ENCODE measurements around the gene STRIP2. TPM values are rescaled to one million over a fixed set of nuclear protein-coding genes. Genes with fewer than 3 reads are reported as not detected.
"Not testable (repeated sequence)": the region's sequence is repeated elsewhere in the genome, so short reads cannot be mapped to it uniquely, and the experiment has no call there.

Gene STRIP2
- total RNA-seq, 3 donors from 2014 or later (not counting 1 experiment from before 2014, with no cell fraction given), result 1.7 to 2.3 (median 2.1) TPM

- no peak overlapping the region for H3K27ac ChIP-seq (ENCODE audit: low read length)
- Mint-ChIP-seq H3K27me3 (ENCODE audit: low read depth in 2 of 2) (no peaks in the 10 kb centered on the region), H3K9me3 (no peaks in the 10 kb centered on the region), H3K4me1 (no peaks in the 10 kb centered on the region), H3K4me3 (no peak overlapping the region), H3K27ac (no peak overlapping the region), H3K36me3 (no peaks in the 10 kb centered on the region)
- intact Hi-C loops (cut with micrococcal nuclease), result no loop called here
- ATAC-seq (no peak), DNase-seq (no peak)
- no peaks in the 10 kb centered on the region for H3K36me3 ChIP-seq (ENCODE audit: control insufficient read depth, insufficient read depth, low read length)
- H3K4me3 ChIP-seq (ENCODE audit: low read length), result no peak overlapping the region
- H3K27me3 ChIP-seq (ENCODE audit: control insufficient read depth, insufficient read depth, low read length), result no peaks in the 10 kb centered on the region
- no peaks in the 10 kb centered on the region for H3K4me1 ChIP-seq (ENCODE audit: control insufficient read depth, insufficient read depth, low read length)
- TF ChIP-seq CTCF (IDR thresholded peaks at IDR 0.05), result no peak
- WGBS (ENCODE audit: insufficient coverage), result 100% methylated on average over 1 of the region's 1 CpG
- H3K9me3 ChIP-seq (ENCODE audit: control insufficient read depth, insufficient read depth, low read length), result no peaks in the 10 kb centered on the region
Observed at GRCh38 chr7:129479831-129480230, 45.6 kb downstream of the STRIP2 start.

- Histone ChIP-seq H3K9me3 (ENCODE audit: control insufficient read depth, insufficient read depth, low read length) (no peaks in the 10 kb centered on the region), H3K4me1 (ENCODE audit: control insufficient read depth, insufficient read depth, low read length) (no peaks in the 10 kb centered on the region), H3K4me3 (ENCODE audit: low read length) (no peak overlapping the region), H3K27ac (ENCODE audit: low read length) (no peak overlapping the region), H3K36me3 (ENCODE audit: control insufficient read depth, insufficient read depth, low read length) (no peaks in the 10 kb centered on the region), H3K27me3 (ENCODE audit: control insufficient read depth, insufficient read depth, low read length) (no peaks in the 10 kb centered on the region)
- intact Hi-C loops (cut with micrococcal nuclease), result no loop called here
- H3K27ac Mint-ChIP-seq, result no peak overlapping the region
- H3K27me3 Mint-ChIP-seq (ENCODE audit: low read depth in 2 of 2), result no peaks in the 10 kb centered on the region
- H3K36me3 Mint-ChIP-seq, result no peaks in the 10 kb centered on the region
- DNase-seq, result no peak
- no peak overlapping the region for H3K4me3 Mint-ChIP-seq
- ATAC-seq, result no peak
- H3K9me3 Mint-ChIP-seq, result no peaks in the 10 kb centered on the region
- no peaks in the 10 kb centered on the region for H3K4me1 Mint-ChIP-seq
- no peak for TF ChIP-seq CTCF (IDR thresholded peaks at IDR 0.05)
- 99% methylated on average over 6 of the region's 6 CpGs for WGBS (ENCODE audit: insufficient coverage)
Observed at GRCh38 chr7:129480674-129481363, 46.6 kb downstream of the STRIP2 start.

GRCh38 chr7:129481376-129481775 is 47.1 kb downstream of the STRIP2 start:
- H3K9me3 ChIP-seq (ENCODE audit: control insufficient read depth, insufficient read depth, low read length); H3K36me3 Mint-ChIP-seq; H3K9me3 Mint-ChIP-seq; H3K4me3 ChIP-seq (ENCODE audit: low read length); H3K27ac ChIP-seq (ENCODE audit: low read length); H3K27ac Mint-ChIP-seq; H3K4me1 Mint-ChIP-seq; H3K27me3 Mint-ChIP-seq (ENCODE audit: low read depth in 2 of 2); H3K36me3 ChIP-seq (ENCODE audit: control insufficient read depth, insufficient read depth, low read length); H3K4me3 Mint-ChIP-seq; H3K27me3 ChIP-seq (ENCODE audit: control insufficient read depth, insufficient read depth, low read length); ATAC-seq; intact Hi-C loops (cut with micrococcal nuclease); H3K4me1 ChIP-seq (ENCODE audit: control insufficient read depth, insufficient read depth, low read length); DNase-seq: not testable (repeated sequence)
- WGBS (ENCODE audit: insufficient coverage), result 89% methylated on average over 2 of the region's 6 CpGs

- 97% methylated on average over 8 of the region's 8 CpGs for WGBS (ENCODE audit: insufficient coverage)
- ATAC-seq, result no peak
- Histone ChIP-seq H3K27me3 (ENCODE audit: control insufficient read depth, insufficient read depth, low read length) (no peaks in the 10 kb centered on the region), H3K4me1 (ENCODE audit: control insufficient read depth, insufficient read depth, low read length) (no peaks in the 10 kb centered on the region), H3K4me3 (ENCODE audit: low read length) (no peak overlapping the region), H3K36me3 (ENCODE audit: control insufficient read depth, insufficient read depth, low read length) (no peaks in the 10 kb centered on the region), H3K9me3 (ENCODE audit: control insufficient read depth, insufficient read depth, low read length) (no peaks in the 10 kb centered on the region), H3K27ac (ENCODE audit: low read length) (no peak overlapping the region)
- no peaks in the 10 kb centered on the region for H3K9me3 Mint-ChIP-seq
- no peak for TF ChIP-seq CTCF (IDR thresholded peaks at IDR 0.05)
- intact Hi-C loops (cut with micrococcal nuclease), result no loop called here
- no peak overlapping the region for H3K4me3 Mint-ChIP-seq
- no peaks in the 10 kb centered on the region for H3K27me3 Mint-ChIP-seq (ENCODE audit: low read depth in 2 of 2)
- H3K27ac Mint-ChIP-seq, result no peak overlapping the region
- no peaks in the 10 kb centered on the region for H3K36me3 Mint-ChIP-seq
- no peaks in the 10 kb centered on the region for H3K4me1 Mint-ChIP-seq
- no peak for DNase-seq
Observed at GRCh38 chr7:129482781-129483180, 48.5 kb downstream of the STRIP2 start.

All from natural killer cell (primary cell).